ENCODE results near the gene PRAMEF2.
"Not testable (repeated sequence)": the region's sequence is repeated elsewhere in the genome, so short reads cannot be mapped to it uniquely, and the experiment has no call there.

The PRAMEF2 gene

GRCh38 chr1:12856786-12857185, at the start of gene PRAMEF2:
Gene PRAMEF2, plus strand, starts transcription at chr1:12857086. Its CDS starts 1,924 bp downstream, at chr1:12859010.
- not testable (repeated sequence) for DNase-seq (ENCODE audit: low read depth)

- no peak for DNase-seq (ENCODE audit: low read depth)
Observed at GRCh38 chr1:12809933-12810332, 47.0 kb upstream of the PRAMEF2 start.

- peak; percentile 65 for DNase-seq (ENCODE audit: low read depth)
Observed at GRCh38 chr1:12810691-12811408, 46.0 kb upstream of the PRAMEF2 start.

- peak; percentile 27 for DNase-seq (ENCODE audit: low read depth)
Observed at GRCh38 chr1:12811409-12811784, 45.5 kb upstream of the PRAMEF2 start.

- not testable (repeated sequence) for DNase-seq (ENCODE audit: low read depth)
Observed at GRCh38 chr1:12819061-12819460, 37.8 kb upstream of the PRAMEF2 start.

GRCh38 chr1:12831310-12831709, 25.6 kb upstream of the PRAMEF2 start, which contains the start of gene PRAMEF11:
Gene PRAMEF11, minus strand, starts transcription at chr1:12831410. Its CDS starts 2,621 bp downstream, at chr1:12828789.
- DNase-seq (ENCODE audit: low read depth): not testable (repeated sequence)

- not testable (repeated sequence) for DNase-seq (ENCODE audit: low read depth)
Observed at GRCh38 chr1:12833251-12833650, 23.6 kb upstream of the PRAMEF2 start.

GRCh38 chr1:12848620-12849019, 8.3 kb upstream of the PRAMEF2 start, which contains the start of gene HNRNPCL1:
Gene HNRNPCL1, minus strand, starts transcription at chr1:12848720. Its CDS starts 431 bp downstream, at chr1:12848289.
- not testable (repeated sequence) for DNase-seq (ENCODE audit: low read depth)

- peak; percentile 20 for DNase-seq (ENCODE audit: low read depth)
Observed at GRCh38 chr1:12851779-12852178, 5.1 kb upstream of the PRAMEF2 start.

- DNase-seq (ENCODE audit: low read depth): not testable (repeated sequence)
Observed at GRCh38 chr1:12863131-12863880, 6.4 kb downstream of the PRAMEF2 start.

GRCh38 chr1:12878453-12878852, 21.6 kb downstream of the PRAMEF2 start:
- not testable (repeated sequence) for DNase-seq (ENCODE audit: low read depth)

GRCh38 chr1:12886101-12886500, 29.2 kb downstream of the PRAMEF2 start, which contains the start of gene PRAMEF4:
Gene PRAMEF4, minus strand, starts transcription at chr1:12886201. Its CDS starts 2,807 bp downstream, at chr1:12883394.
- not testable (repeated sequence) for DNase-seq (ENCODE audit: low read depth)

- DNase-seq (ENCODE audit: low read depth): not testable (repeated sequence)
Observed at GRCh38 chr1:12898170-12898569, 41.3 kb downstream of the PRAMEF2 start, which contains the start of gene PRAMEF10. Gene PRAMEF10, minus strand, starts transcription at chr1:12898270. Its CDS starts 2,423 bp downstream, at chr1:12895847.

GRCh38 chr1:12899186-12899585, 42.3 kb downstream of the PRAMEF2 start:
- not testable (repeated sequence) for DNase-seq (ENCODE audit: low read depth)

- not testable (repeated sequence) for DNase-seq (ENCODE audit: low read depth)
Observed at GRCh38 chr1:12903793-12904572, 47.1 kb downstream of the PRAMEF2 start.

Measured in GM04503 (cell line).